WI38 (cell line): ENCODE results near the gene SLC1A2.

Source experiments
- H3K4me3 ChIP-seq: 2 replicates; pipeline ENCODE4 v1.5.1; 2011; ENCODE audit warnings: low read depth, mild to moderate bottlenecking, control low read depth, low read length
- CTCF ChIP-seq: IDR thresholded peaks from 2 replicates; pipeline ENCODE4 v1.5.1; 2012; ENCODE audit warnings: low read depth, mild to moderate bottlenecking, control low read depth, low read length

SLC1A2 gene

GRCh38 chr11:35267504-35267903 lies 151.9 kb downstream of the SLC1A2 start:
- no peak for TF ChIP-seq CTCF
- no peak overlapping the region for H3K4me3 ChIP-seq

- no peak overlapping the region for H3K4me3 ChIP-seq
- TF ChIP-seq CTCF, result no peak
Observed at GRCh38 chr11:35265755-35266454, 153.5 kb downstream of the SLC1A2 start.

- TF ChIP-seq CTCF, result no peak
Observed at GRCh38 chr11:35262735-35263134, 156.6 kb downstream of the SLC1A2 start.

GRCh38 chr11:35262056-35262455 lies 157.3 kb downstream of the SLC1A2 start:
- TF ChIP-seq CTCF, result no peak

More at GRCh38 chr11:35262735-35263134, 156.6 kb downstream of the SLC1A2 start:
- no peak overlapping the region for H3K4me3 ChIP-seq

GRCh38 chr11:35261197-35261596 lies 158.2 kb downstream of the SLC1A2 start:
- no peak overlapping the region for H3K4me3 ChIP-seq
- no peak for TF ChIP-seq CTCF

More at GRCh38 chr11:35262056-35262455, 157.3 kb downstream of the SLC1A2 start:
- H3K4me3 ChIP-seq, result no peak overlapping the region

GRCh38 chr11:35260342-35260985 lies 158.9 kb downstream of the SLC1A2 start:
- TF ChIP-seq CTCF, result no peak
- no peak overlapping the region for H3K4me3 ChIP-seq

GRCh38 chr11:35259529-35259928 lies 159.8 kb downstream of the SLC1A2 start:
- H3K4me3 ChIP-seq, result no peak overlapping the region
- TF ChIP-seq CTCF, result no peak
